GM21529 (cell line): ENCODE results near the gene TMEM92.
"Not testable (repeated sequence)": the region's sequence is repeated elsewhere in the genome, so short reads cannot be mapped to it uniquely, and the experiment has no call there.

Source experiments
- ATAC-seq: cut with Tn5 transposase; IDR thresholded peaks from one replicate; pipeline ENCODE4 v1.9.1; 2021; ENCODE audit not compliant: unreplicated experiment

TMEM92 gene

GRCh38 chr17:50299776-50300175 lies 25.5 kb downstream of the TMEM92 start:
- ATAC-seq, result no peak

GRCh38 chr17:50300824-50301223 lies 26.6 kb downstream of the TMEM92 start:
- ATAC-seq, result not testable (repeated sequence)

- no peak for ATAC-seq
Measured at GRCh38 chr17:50301891-50302584, 27.8 kb downstream of the TMEM92 start.

- no peak for ATAC-seq
Measured at GRCh38 chr17:50303051-50303450, 28.8 kb downstream of the TMEM92 start.

- ATAC-seq, result no peak
Measured at GRCh38 chr17:50303596-50303995, 29.3 kb downstream of the TMEM92 start.

- no peak for ATAC-seq
Measured at GRCh38 chr17:50304781-50305404, 30.6 kb downstream of the TMEM92 start.

- no peak for ATAC-seq
Measured at GRCh38 chr17:50307654-50308053, 33.4 kb downstream of the TMEM92 start.

GRCh38 chr17:50308666-50309065 lies 34.4 kb downstream of the TMEM92 start:
- no peak for ATAC-seq

- no peak for ATAC-seq
Measured at GRCh38 chr17:50310455-50311111, 36.3 kb downstream of the TMEM92 start.

GRCh38 chr17:50311112-50311460 lies 36.8 kb downstream of the TMEM92 start:
- no peak for ATAC-seq

- no peak for ATAC-seq
Measured at GRCh38 chr17:50311483-50311882, 37.2 kb downstream of the TMEM92 start.

- no peak for ATAC-seq
Measured at GRCh38 chr17:50312308-50312707, 38.0 kb downstream of the TMEM92 start.

- ATAC-seq, result no peak
Measured at GRCh38 chr17:50314456-50315011, 40.3 kb downstream of the TMEM92 start.

- ATAC-seq, result no peak
Measured at GRCh38 chr17:50316016-50316587, 41.8 kb downstream of the TMEM92 start.

- not testable (repeated sequence) for ATAC-seq
Measured at GRCh38 chr17:50316660-50317059, 42.4 kb downstream of the TMEM92 start.

- no peak for ATAC-seq
Measured at GRCh38 chr17:50317121-50317520, 42.9 kb downstream of the TMEM92 start.

- no peak for ATAC-seq
Measured at GRCh38 chr17:50318501-50319285, 44.4 kb downstream of the TMEM92 start.

- no peak for ATAC-seq
Measured at GRCh38 chr17:50319306-50320004, 45.2 kb downstream of the TMEM92 start.

- ATAC-seq, result no peak
Measured at GRCh38 chr17:50322271-50322670, 48.0 kb downstream of the TMEM92 start.

GRCh38 chr17:50323060-50323459 lies 48.8 kb downstream of the TMEM92 start:
- no peak for ATAC-seq
